ENCODE results near the gene GBF1. TPM values are rescaled to one million over a fixed set of nuclear protein-coding genes. Genes with fewer than 3 reads are reported as not detected.

GBF1 gene
- polyA plus RNA-seq, 3 donors: 4.2 to 17.4 (median 11.9) TPM

GRCh38 chr10:102314801-102315200 is 69.5 kb downstream of the GBF1 start:
- TF ChIP-seq, protein P1, sequence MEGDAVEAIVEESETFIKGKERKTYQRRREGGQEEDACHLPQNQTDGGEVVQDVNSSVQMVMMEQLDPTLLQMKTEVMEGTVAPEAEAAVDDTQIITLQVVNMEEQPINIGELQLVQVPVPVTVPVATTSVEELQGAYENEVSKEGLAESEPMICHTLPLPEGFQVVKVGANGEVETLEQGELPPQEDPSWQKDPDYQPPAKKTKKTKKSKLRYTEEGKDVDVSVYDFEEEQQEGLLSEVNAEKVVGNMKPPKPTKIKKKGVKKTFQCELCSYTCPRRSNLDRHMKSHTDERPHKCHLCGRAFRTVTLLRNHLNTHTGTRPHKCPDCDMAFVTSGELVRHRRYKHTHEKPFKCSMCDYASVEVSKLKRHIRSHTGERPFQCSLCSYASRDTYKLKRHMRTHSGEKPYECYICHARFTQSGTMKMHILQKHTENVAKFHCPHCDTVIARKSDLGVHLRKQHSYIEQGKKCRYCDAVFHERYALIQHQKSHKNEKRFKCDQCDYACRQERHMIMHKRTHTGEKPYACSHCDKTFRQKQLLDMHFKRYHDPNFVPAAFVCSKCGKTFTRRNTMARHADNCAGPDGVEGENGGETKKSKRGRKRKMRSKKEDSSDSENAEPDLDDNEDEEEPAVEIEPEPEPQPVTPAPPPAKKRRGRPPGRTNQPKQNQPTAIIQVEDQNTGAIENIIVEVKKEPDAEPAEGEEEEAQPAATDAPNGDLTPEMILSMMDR (IDR thresholded peaks at IDR 0.05): no peak
- no peak overlapping the region for H3K4me3 ChIP-seq (replicated peaks in 1 of 3; ENCODE audit: low read depth in 2 of 3, low read length in 3 of 3)
- H3K9me3 ChIP-seq (replicated peaks in 1 of 2; ENCODE audit: control insufficient read depth in 1 of 2, insufficient read depth in 1 of 2, low read length in 2 of 2): no peaks in the 10 kb centered on the region
- DNase-seq: no peak
- Mint-ChIP-seq H3K36me3 (peaks cover 14 to 20% of the 10 kb centered on the region in 2 donors), H3K4me1 (no peaks in the 10 kb centered on the region), H3K4me3 (no peak overlapping the region), H3K27ac (no peak overlapping the region), H3K9me3 (no peaks in the 10 kb centered on the region), H3K27me3 (ENCODE audit: low read depth in 3 of 3) (no peaks in the 10 kb centered on the region)
- H4K20me1 ChIP-seq (ENCODE audit: insufficient read depth, low read length): peaks cover 94% of the 10 kb centered on the region
- no peaks in the 10 kb centered on the region for H3K27me3 ChIP-seq (ENCODE audit: control insufficient read depth in 2 of 2, insufficient read depth in 2 of 2, low read length in 2 of 2)
- no CpG with 5 or more reads among the region's 1 CpG for WGBS (ENCODE audit: insufficient coverage)
- intact Hi-C loops (cut with micrococcal nuclease): no loop called here
- H3K79me2 ChIP-seq (ENCODE audit: insufficient read depth, low read length): peaks cover 44% of the 10 kb centered on the region
- H3K4me2 ChIP-seq (replicated peaks; ENCODE audit: extremely low read depth, low read length, poor library complexity, severe bottlenecking): no peak overlapping the region
- no peak overlapping the region for H2AFZ ChIP-seq (ENCODE audit: insufficient read depth, low read depth, low read length, poor library complexity, severe bottlenecking)
- no peaks in the 10 kb centered on the region for H3K4me1 ChIP-seq (ENCODE audit: control insufficient read depth in 1 of 2, insufficient read depth in 2 of 2, low read length in 2 of 2)
- H3K9ac ChIP-seq (ENCODE audit: insufficient read depth, low read length, poor library complexity, severe bottlenecking): no peak overlapping the region
- H3K36me3 ChIP-seq (replicated peaks in 1 of 2; ENCODE audit: control insufficient read depth in 1 of 2, insufficient read depth in 2 of 2, low read length in 2 of 2): peaks cover 11 to 19% of the 10 kb centered on the region in 2 donors
- H3K27ac ChIP-seq (ENCODE audit: low read depth in 1 of 2, low read length in 2 of 2): no peak overlapping the region

DNA sequence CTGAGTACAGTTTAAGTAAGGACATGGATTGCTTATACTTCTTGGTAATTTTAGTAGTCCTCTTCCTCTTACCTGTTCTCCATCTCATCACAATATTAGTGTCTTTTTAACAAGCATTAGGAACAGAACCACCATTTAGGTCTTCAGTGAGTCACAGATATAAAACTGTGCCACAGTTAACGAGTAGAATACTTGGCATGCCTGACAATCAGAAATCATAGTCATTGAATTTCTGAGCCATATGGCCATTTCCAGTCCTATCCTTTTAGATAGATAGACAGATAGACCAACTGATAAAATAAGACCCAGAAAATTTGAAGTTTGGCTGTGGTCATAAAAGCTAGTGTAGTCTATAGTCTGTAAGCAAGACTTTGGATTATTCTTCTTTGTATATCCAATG is 71.1 kb downstream of the GBF1 start:
- H3K4me2 ChIP-seq (replicated peaks; ENCODE audit: extremely low read depth, low read length, poor library complexity, severe bottlenecking): no peak overlapping the region
- peaks cover 16 to 19% of the 10 kb centered on the region in 2 donors for H3K36me3 Mint-ChIP-seq
- H3K79me2 ChIP-seq (ENCODE audit: insufficient read depth, low read length): peaks cover 28% of the 10 kb centered on the region
- no peak overlapping the region for H2AFZ ChIP-seq (ENCODE audit: insufficient read depth, low read depth, low read length, poor library complexity, severe bottlenecking)
- H3K27me3 Mint-ChIP-seq (ENCODE audit: low read depth in 3 of 3): no peaks in the 10 kb centered on the region
- H3K4me3 Mint-ChIP-seq: no peak overlapping the region
- H3K9me3 Mint-ChIP-seq: no peaks in the 10 kb centered on the region
- H3K9me3 ChIP-seq (replicated peaks in 1 of 2; ENCODE audit: control insufficient read depth in 1 of 2, insufficient read depth in 1 of 2, low read length in 2 of 2): no peaks in the 10 kb centered on the region
- H3K4me1 ChIP-seq (ENCODE audit: control insufficient read depth in 1 of 2, insufficient read depth in 2 of 2, low read length in 2 of 2): no peaks in the 10 kb centered on the region
- 100% methylated on average over 1 of the region's 1 CpG for whole genome bisulfite sequencing (ENCODE audit: insufficient coverage)
- no peaks in the 10 kb centered on the region for H3K27me3 ChIP-seq (ENCODE audit: control insufficient read depth in 2 of 2, insufficient read depth in 2 of 2, low read length in 2 of 2)
- H4K20me1 ChIP-seq (ENCODE audit: insufficient read depth, low read length): peaks cover 90% of the 10 kb centered on the region
- H3K27ac Mint-ChIP-seq: no peak overlapping the region
- H3K27ac ChIP-seq (ENCODE audit: low read depth in 1 of 2, low read length in 2 of 2): no peak overlapping the region
- intact Hi-C loops (cut with micrococcal nuclease): no loop called here
- TF ChIP-seq, protein P1 (IDR thresholded peaks at IDR 0.05): no peak
- H3K9ac ChIP-seq (ENCODE audit: insufficient read depth, low read length, poor library complexity, severe bottlenecking): no peak overlapping the region
- no peaks in the 10 kb centered on the region for H3K4me1 Mint-ChIP-seq
- H3K4me3 ChIP-seq (replicated peaks in 1 of 3; ENCODE audit: low read depth in 2 of 3, low read length in 3 of 3): no peak overlapping the region
- peaks cover 11 to 23% of the 10 kb centered on the region in 2 donors for H3K36me3 ChIP-seq (replicated peaks in 1 of 2; ENCODE audit: control insufficient read depth in 1 of 2, insufficient read depth in 2 of 2, low read length in 2 of 2)
- no peak for DNase-seq

Measured in CD14-positive monocyte (primary cell).